Umbilical cord (tissue), 2 donors: Measurements from ENCODE around the gene PTPN3. TPM values are rescaled to one million over a fixed set of nuclear protein-coding genes. Genes with fewer than 3 reads are reported as not detected.
"Not testable (repeated sequence)": the region's sequence is repeated elsewhere in the genome, so short reads cannot be mapped to it uniquely, and the experiment has no call there.

Source experiments
- DNase-seq: peaks from one replicate; pipeline ENCODE4 v3.0.0-alpha.2; 2015; ENCODE audit warnings: low spot score
- total RNA-seq: library from RNA; depleted of rRNA; stranded (reverse); fragments of >200 nt; gene quantifications from one replicate; pipeline ENCODE4 v1.2.3, GENCODE V29; 2014; ENCODE audit warnings: low replicate concordance; ENCODE audit not compliant: insufficient read depth

The PTPN3 gene
- total RNA-seq, 1 donor from 2014 or later, result 2.9 TPM

- DNase-seq, result no peak
Observed at GRCh38 chr9:109399258-109399767, 98.8 kb downstream of the PTPN3 start.

DNA sequence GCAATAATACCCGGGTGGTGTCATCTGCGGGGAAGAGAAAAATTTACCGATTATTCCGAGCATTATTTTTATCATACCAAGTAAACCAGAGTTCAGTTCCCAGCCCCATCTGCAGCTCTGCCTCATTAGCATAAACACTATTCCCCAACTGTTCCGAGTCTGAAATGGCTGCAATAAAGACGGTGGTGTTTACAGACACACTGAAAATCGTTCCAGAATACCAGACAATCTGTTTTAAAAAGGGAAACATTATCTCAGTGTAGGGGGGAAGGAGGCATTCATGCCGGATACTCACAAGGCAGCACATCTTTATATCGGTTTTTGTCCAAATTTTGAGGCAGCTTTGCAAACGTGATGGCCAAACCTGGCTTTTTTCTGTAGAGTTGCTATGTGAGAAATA lies 106.9 kb downstream of the PTPN3 start:
- DNase-seq, result no peak

DNA sequence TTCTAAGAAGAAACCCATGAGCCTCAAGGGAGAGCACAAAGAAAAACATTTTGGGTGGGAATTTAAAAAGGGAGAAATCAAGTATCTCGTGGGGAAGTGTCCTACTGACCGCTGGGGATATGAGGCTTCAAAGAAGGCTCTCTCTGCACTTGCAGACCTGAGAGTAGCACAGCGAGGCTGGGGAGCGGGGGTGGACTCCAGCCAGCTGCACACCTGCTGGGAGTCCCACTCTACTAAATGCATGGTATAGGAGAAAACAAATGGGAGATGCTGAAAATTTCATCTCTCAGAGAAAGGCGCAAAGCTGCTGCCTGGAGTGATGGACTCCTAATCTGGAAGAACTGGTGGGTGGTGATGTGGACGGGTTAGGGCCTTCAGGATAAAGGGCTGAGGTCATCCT lies 110.3 kb downstream of the PTPN3 start:
- DNase-seq, result no peak

DNA sequence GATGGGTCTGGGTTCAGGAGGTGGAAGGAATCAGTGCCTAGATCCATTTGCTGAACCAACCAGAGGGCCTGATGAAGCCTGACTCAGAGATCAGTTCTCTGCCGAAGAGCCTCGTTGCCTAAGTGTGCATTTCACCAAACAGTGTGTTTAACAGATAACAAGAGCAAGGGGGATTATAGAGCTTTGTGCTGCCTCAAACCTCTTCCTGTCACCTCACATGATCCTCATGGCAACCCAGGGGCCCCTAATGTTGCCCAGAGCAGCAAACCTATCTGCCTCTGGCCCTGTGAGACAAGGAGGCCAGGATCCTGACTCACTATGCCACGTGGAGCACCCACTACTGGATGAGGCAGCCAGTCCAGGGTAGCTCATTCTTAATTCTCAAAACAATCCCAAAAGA lies 110.9 kb downstream of the PTPN3 start:
- peak; percentile 12 for DNase-seq

DNA sequence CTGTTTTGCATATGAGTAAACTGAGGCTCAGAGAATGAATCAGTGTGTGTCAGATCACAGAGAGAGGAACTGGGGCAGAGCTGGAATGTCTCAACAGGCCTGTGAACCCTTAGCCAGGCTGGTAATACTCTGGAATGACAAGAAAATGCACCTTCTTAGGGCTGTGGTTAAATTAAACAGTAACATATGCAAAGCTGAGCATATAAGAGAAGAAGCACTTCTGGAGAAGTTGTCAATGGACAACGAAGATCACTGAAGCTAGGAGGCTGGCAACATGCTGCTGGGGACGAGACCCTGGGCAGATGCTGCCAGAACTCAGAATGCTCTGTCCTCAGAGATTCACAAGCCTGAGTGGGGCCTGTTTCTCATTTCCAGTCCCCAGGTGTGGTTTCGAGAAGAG lies 112.6 kb downstream of the PTPN3 start:
- no peak for DNase-seq

- no peak for DNase-seq
Observed at GRCh38 chr9:109383947-109384346, 114.2 kb downstream of the PTPN3 start.

GRCh38 chr9:109383356-109383755 lies 114.8 kb downstream of the PTPN3 start:
- no peak for DNase-seq

DNA sequence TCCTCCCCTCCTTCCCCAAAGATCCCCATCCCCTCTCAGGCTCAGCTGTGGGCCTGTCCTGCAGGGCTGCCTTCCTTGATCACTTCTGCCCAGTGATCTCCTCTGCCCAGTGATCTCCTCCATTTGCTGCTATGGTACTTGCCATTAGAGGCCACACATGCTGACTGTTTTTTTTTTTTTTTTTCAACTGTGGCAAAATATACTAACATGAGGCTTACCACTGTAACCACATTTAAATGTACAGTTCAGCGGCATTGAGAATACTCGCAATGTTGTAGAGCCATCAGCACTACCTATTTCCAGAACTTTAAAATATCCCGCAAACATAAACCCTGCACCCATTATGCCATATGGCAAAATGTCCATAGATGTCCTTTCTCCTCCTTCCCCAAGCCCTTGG lies 115.5 kb downstream of the PTPN3 start:
- no peak for DNase-seq

DNA sequence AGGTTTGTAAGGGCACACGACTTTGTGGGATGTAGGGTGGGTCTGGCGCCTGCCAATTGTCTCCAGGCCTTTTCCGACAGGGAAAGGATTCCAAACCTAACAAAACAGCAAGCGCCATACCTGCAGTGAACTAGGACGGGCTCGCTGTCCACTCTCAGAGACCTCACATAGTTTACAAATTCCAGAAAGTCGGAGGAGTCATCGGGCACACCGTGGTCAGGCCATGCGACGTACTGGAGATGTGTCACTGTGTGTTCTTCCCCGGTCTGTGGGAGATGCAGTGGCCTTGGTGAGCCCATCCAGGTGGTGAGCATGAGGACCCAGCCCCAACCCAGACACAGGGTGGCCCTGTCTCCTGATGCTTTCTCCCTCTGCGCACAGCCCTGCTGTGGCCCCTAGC lies 115.9 kb downstream of the PTPN3 start:
- no peak for DNase-seq

- no peak for DNase-seq
Observed at GRCh38 chr9:109381011-109381729, 116.9 kb downstream of the PTPN3 start.

DNA sequence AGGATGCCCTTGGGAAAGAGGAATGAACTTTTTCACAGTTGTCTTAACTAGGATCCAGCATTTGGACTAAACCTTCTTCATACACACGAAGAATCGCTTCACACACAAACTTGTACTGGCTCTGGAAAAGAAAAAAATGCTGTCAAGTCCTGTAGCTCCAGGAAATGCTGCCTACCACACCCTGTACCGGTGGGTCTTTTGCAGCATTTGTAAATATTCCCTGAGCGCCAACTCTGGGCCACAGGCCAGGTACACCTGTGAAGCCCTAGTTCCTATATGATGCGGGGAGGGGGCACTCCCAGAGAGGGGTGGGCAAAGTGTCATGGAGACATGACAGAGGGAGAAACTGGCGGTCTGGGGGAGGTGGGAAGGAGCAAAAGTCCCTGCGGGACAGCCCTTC lies 118.6 kb downstream of the PTPN3 start:
- DNase-seq, result no peak

DNA sequence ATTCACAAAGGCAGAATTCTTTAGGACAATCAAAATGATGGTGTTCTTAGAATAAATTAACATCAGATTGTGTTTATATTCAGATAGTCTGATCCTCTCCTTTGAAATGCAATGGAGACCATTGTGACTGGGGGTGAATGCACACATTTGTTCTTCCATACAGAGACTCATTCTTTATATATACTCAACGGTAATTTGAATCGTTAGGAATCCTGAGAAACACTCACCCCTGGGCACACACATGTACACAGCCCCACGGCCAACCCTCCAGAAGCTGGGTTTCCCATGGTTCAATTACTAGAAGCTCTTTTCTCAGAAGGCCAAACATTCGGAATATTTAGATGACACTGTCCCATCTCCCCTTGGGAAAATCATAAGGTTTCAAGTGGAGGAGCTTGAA lies 119.8 kb downstream of the PTPN3 start:
- no peak for DNase-seq

DNA sequence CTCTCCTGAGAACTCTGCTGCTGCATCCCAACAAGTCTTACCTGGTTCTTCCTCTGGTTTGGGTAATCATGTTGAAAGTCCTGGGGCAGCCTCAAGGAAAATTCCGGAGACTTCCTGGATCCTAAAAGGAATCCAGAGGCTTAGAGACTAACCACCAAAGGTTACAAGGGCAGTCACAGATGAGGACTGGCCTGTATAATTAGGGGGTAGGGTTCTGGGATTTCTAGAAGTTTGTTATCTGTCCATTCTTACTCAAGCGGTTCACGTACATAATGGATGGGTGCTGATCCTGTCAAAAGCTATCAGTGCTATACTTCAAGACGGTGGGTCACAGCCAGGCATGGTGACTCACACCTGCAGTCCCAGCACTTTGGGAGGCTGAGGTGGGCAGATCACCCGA lies 125.9 kb downstream of the PTPN3 start:
- no peak for DNase-seq

DNA sequence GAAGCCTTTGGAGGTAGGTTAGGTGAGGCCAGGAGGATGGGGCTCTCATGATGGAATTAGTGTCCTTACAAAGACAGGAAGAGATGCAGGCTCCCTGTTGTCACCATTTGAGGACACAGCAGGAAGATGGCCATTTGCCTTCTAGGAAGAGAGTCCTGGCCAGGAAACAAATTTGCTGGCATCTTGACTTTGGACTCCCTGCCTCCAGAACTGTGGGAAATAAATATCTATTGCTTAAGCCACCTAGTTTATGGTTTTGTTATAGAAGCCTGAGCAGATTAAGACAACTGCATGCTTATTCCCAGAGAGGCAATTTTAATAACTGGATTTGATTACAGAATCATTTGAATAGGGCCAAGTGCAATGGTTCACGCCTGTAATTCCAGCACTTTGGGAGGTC lies 126.7 kb downstream of the PTPN3 start:
- DNase-seq, result no peak

DNA sequence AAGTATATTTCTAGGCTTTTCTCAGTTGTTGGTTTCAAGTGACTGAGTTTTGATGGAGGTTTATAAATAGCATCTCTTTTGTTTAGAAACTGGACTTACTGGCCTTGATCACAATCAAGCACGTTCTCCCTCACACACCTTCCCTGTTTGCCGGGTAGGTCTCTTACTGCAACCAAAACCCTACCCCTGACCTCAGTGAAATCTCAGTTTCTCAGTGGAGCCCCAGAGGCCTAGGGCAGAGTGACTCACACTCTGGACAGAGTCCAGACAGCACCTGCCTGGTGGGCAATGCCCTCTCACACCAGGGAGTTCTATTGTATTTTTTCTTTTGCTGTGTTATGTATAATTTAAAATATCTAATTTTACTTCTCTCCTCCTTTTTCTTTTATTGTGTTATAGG lies 128.8 kb downstream of the PTPN3 start:
- DNase-seq, result no peak

DNA sequence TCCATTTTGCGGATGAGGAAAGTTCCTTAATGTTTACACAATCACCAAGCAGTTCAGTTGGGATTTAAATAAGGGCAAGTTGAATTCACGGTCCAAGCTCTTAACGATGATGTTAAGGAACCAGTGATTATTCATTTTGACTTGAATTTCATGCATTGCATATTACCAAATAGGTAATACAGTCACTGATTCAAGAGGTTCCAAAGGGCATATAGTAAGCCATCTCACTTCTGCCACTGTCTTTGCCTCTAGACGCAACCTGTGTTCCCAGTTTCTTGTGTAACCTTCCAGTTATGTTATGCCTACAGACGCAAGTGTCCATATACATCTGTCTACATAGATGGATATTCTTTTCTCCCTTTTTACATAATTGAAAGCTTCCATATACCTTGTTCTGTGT lies 137.3 kb downstream of the PTPN3 start:
- DNase-seq, result no peak

GRCh38 chr9:109358968-109359603 lies 139.0 kb downstream of the PTPN3 start:
- DNase-seq, result not testable (repeated sequence)

GRCh38 chr9:109355564-109356297 lies 142.4 kb downstream of the PTPN3 start:
- no peak for DNase-seq

- no peak for DNase-seq
Observed at GRCh38 chr9:109354190-109354589, 143.9 kb downstream of the PTPN3 start.

DNA sequence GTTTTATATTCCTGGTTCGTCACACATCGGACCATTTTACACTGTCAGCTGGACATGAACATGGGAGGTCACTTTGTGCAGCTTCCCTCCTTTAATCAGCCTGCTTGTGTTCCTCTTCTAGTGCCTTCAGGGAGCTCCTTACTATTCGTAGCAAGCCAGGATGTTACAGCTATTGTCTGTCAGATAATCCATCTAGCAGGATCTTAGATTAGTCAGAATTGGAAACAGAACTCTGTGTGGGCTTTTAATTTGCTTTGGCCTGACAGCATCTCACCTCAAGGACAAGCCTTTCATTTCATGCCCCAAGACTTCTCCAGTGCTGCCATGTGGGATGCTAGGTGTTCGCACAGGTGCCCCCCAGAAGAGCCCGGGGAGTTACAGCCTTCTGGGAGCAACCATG lies 147.1 kb downstream of the PTPN3 start:
- no peak for DNase-seq

GRCh38 chr9:109349421-109349846 lies 148.7 kb downstream of the PTPN3 start:
- peak; percentile 78 for DNase-seq

- DNase-seq, result no peak
Observed at GRCh38 chr9:109346904-109347303, 151.2 kb downstream of the PTPN3 start.

- no peak for DNase-seq
Observed at GRCh38 chr9:109344866-109345265, 153.2 kb downstream of the PTPN3 start.
